ENCODE results near the gene PRKN.
"Not testable (repeated sequence)": the region's sequence is repeated elsewhere in the genome, so short reads cannot be mapped to it uniquely, and the experiment has no call there.

PRKN gene

DNA sequence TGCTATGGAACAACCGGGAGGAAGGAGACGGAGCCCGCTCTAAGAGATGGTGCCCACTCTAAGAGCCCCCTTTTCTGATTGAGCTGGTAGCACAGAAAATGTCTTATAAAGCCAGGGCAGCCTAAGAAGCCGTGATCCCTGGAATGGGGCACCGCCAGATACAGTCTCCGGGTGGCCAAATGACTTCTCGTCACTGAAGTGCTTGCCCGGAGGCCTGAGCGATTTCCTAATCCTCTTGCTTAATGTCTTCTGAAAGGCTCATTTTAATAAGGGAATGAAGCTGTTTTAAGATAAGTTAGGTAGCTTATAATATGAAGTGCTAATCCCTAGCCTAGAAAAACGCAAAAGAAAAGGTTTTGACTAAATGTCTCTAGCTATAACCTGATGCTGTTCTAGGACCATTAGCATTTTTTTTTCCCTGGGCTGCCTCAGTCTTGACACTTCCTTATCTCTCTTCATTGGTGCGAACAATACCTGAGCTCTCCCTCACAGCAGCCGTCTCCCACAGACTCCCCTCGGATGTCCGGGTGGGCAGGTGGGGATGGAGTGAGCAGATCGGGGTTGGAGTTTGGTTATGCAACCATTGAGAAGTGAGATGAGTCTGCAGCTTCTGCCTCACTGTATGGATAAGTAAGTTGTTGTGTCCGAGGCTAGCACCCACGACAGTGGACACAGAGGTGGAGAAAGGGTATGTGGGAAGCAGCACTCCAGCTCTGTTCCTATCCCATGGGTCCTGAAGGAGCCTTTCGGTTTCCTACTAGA lies 894.3 kb downstream of the PRKN start:
- no peak for DNase-seq (ENCODE audit: low read depth in 2 of 3, low spot score in 1 of 3)

DNA sequence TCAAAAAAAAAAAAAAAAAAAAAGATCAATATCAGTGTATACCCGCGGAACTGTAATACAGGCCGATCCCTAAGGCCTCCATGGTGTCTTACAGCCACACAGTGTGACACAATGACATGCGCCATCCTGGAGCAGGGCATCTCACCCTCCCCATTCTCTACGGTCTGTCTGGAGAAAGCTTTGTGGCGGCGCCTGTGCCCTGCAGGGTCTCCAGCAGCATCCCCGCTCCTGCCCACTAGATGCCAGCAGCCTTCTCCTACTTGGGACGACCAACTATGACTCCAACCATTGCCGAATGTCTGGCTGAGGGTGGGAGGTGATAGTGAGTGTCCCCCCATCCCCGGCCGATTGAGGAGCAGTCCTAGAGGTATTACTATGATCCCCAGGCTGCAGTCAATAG lies 894.9 kb downstream of the PRKN start:
- no peak for DNase-seq (ENCODE audit: low read depth in 2 of 3, low spot score in 1 of 3)

DNA sequence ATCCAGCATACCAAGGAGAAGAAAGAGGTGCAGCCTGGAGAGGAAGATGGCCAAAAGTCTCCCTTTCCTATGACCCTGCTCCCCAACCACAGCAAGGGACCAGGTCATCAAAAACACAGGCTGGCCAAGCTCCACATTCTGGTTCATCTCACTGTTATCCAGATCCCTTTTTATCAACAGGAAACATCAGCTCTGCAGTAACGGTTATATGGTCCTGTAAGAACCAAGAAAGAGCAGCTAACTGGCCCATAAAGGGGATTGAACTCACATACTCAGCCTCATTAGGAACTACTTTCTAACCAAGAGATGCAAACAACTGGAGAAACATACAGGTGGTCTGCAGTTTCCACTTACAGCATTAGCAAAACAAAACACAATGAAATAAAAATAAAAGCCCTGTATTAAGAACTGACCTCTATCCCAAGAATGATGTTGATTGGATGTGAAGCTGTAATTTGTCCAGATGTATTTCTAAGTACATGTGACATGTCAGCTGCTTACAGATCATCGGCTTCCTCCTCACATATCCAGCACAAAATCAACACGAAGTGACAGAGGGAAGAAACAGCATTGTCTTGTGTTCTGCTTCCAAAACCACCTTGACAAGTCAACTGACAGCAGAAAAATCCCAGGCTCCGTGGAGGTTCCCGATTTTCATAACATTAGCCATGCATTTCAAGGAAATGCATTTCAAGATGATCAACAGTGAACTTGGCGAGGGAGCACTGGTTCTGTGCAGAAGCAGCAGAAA lies 896.5 kb downstream of the PRKN start:
- no peak for DNase-seq (ENCODE audit: low read depth in 2 of 3, low spot score in 1 of 3)

DNA sequence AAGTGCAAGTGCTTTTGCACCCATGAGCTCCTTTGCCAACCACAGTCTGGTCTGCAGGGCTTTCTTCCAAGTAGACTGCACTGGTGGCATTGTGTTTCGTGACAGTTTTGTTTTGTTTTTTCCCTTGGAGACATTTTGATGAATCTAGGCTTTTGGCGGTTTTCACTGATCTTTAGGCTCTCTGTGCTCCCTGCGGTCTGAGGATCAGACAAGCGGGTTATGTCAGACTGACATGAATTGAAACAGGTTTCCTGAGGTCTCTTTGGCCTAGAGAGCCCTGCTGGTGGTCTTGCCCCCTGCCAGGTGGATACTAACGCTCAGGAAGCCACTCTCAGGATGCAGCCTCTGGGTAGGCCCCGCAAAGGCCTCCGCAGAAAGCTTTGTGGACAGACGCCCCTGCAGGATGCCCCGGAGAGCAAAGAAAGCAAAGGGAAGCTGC lies 898.3 kb downstream of the PRKN start:
- no peak for DNase-seq (ENCODE audit: low read depth in 2 of 3, low spot score in 1 of 3)

- DNase-seq (ENCODE audit: low read depth in 2 of 3, low spot score in 1 of 3), result no peak
Observed at GRCh38 chr6:161828355-161828754, 899.2 kb downstream of the PRKN start.

- no peak for DNase-seq (ENCODE audit: low read depth in 2 of 3, low spot score in 1 of 3)
Observed at GRCh38 chr6:161826512-161826911, 901.1 kb downstream of the PRKN start.

DNA sequence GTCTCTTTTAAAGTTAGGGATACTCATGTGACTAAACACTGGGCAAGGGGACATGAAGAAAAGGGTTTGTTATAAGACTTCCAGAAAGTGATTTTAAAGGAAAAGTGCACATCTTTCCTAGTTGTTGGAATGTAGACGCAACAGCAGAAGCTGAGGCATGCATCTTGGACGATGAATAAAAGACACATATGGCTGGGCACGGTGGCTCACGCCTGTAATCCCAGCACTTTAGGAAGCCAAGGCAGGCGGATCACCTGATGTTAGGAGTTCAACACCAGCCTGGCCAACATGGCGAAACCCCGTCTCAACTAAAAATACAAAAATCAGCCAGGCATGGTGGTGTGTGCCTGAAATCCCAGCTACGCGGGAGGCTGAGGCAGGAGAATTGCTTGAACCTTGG lies 905.4 kb downstream of the PRKN start:
- DNase-seq (ENCODE audit: low read depth in 2 of 3, low spot score in 1 of 3), result not testable (repeated sequence)

DNA sequence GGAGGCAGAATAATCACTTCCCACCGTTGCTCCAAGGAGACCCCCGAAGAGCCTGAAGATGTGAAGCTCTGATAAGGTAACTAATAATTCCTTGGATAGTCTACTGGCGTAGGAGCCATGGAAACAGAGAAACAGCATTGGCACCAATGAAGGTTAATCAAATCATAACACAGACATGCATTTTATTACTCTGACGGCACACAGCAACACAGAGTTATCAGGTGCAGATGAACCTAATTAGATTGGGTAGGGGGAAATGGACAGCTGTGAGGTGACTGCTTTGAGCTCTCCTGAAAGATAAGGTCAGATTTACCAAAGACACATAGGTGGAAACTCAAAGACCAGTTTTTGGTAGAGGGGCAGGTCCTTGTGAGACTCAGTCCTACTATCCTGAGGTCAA lies 909.7 kb downstream of the PRKN start:
- no peak for DNase-seq (ENCODE audit: low read depth in 2 of 3, low spot score in 1 of 3)

DNA sequence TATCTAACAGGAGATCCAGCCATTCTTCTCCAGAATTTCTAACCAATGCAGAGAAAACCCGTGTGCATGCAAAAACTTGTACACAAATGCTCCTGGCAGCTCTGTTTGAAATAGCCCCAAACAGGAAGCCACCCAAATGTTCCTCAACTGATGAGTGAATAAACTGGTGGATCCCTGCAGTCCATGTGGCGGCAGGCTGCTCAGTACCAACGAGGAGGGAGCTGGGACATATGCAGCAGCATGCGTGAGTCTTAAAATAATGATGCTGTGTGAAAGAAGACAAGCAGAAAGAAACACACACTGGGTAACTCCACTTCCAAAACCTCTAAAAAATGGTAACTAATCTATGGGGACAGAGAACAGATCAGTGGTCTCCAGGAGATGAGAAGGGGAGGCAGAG lies 911.6 kb downstream of the PRKN start:
- no peak for DNase-seq (ENCODE audit: low read depth in 2 of 3, low spot score in 1 of 3)

- no peak for DNase-seq (ENCODE audit: low read depth in 2 of 3, low spot score in 1 of 3)
Observed at GRCh38 chr6:161813156-161813555, 914.4 kb downstream of the PRKN start.

- no peak for DNase-seq (ENCODE audit: low read depth in 2 of 3, low spot score in 1 of 3)
Observed at GRCh38 chr6:161809971-161810370, 917.6 kb downstream of the PRKN start.

GRCh38 chr6:161804838-161805237 lies 922.7 kb downstream of the PRKN start:
- DNase-seq (ENCODE audit: low read depth in 2 of 3, low spot score in 1 of 3), result no peak

DNA sequence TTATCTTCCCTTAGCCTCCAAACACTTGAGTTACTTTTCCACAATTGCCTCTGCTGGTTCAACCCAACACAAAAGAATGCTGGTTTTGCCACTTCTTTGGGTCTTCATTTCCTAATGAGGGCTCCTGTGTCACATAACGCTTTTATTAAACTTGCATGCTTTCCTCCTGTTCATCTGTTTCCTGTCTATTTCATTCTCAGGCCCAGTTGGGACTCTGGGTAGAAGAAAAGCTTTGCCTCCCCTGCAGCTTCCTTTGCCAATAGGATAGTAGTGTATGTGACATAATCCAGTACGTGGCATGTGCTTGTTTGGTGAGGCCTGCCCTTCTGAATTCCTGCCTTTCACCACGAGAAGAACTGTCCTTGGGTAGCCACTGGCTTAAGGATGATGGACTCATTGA lies 924.4 kb downstream of the PRKN start:
- no peak for DNase-seq (ENCODE audit: low read depth in 2 of 3, low spot score in 1 of 3)

GRCh38 chr6:161802231-161802630 lies 925.3 kb downstream of the PRKN start:
- DNase-seq (ENCODE audit: low read depth in 2 of 3, low spot score in 1 of 3), result no peak

GRCh38 chr6:161798844-161799394 lies 928.6 kb downstream of the PRKN start:
- DNase-seq (ENCODE audit: low read depth in 2 of 3, low spot score in 1 of 3), result no peak

DNA sequence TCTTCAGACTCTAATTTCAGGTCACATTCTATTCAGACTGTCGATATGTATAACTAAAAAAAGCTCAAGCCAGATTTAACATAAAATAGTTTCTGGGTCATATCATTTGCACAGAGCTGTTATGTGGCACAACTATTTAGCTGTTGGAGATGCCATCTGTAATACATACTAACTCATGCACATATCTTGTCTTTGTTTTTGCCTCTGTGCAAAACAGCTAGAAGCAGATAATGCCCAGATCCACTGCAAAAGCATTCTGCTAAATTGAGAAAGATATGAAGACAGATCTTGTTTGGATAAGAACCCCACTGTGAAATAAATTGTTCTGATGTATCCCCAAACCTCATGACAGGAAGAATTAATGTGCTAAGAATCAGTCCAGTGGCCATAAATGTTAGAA lies 930.9 kb downstream of the PRKN start:
- DNase-seq (ENCODE audit: low read depth in 2 of 3, low spot score in 1 of 3), result no peak

- no peak for DNase-seq (ENCODE audit: low read depth in 2 of 3, low spot score in 1 of 3)
Observed at GRCh38 chr6:161792851-161793493, 934.6 kb downstream of the PRKN start.

DNA sequence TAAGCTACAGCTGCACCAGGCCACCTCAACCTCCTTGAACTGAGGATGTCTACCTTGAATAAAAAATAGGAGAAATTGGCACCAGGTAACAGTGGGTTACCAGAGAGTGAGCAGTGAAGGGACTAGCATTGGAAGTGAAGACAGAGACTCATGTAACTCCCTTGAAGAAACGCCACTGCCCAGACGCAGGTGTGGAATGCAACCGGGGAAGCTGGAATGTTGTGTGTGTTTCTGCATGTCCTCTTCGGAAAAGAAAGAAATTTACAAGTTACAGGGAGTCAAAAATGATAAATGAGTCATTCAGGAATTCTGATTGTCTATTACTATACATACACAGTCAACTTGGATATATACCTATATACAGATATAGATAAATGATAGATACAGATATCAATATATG lies 939.0 kb downstream of the PRKN start:
- no peak for DNase-seq (ENCODE audit: low read depth in 2 of 3, low spot score in 1 of 3)

DNA sequence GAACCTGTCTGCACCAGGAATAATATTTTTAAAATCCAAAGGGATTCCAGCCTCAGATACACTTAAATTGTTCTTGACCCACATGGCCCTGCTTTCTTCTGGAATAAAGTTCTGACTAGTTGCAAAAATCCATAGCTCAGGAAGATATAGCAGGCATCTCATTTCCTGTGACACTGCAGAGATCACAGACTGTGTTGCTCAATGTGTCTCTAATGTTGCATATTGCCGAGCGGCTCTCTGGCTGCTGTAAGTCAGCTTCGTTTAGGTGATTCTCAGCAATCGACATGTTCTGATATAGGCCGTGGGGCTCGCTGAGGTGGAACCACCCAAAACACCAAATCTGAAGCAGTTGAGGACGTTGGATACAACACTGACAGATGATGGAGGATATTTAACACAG lies 955.4 kb downstream of the PRKN start:
- DNase-seq (ENCODE audit: low read depth in 2 of 3, low spot score in 1 of 3), result no peak

DNA sequence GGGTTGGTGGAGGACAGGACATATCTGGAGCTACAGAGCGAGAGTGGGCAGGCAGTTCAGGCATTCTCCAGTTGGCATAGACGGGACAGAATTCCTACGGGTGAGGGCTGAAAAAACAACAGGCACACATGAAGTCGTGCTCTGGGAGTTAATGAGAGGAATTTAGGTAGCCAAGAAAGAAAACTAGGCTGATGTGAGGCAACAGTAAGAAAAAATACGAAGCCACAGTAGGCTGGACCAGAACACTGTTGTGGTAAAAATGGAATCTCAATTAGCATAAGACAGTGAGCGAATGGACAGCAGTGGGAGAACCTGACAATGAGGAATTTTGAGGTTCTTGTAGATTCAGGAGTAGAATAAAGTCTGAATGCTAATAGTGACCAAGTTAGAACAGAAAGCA lies 965.6 kb downstream of the PRKN start:
- DNase-seq (ENCODE audit: low read depth in 2 of 3, low spot score in 1 of 3), result no peak

- DNase-seq (ENCODE audit: low read depth in 2 of 3, low spot score in 1 of 3), result no peak
Observed at GRCh38 chr6:161755080-161755479, 972.5 kb downstream of the PRKN start.

GRCh38 chr6:161750686-161751085 lies 976.9 kb downstream of the PRKN start:
- no peak for DNase-seq (ENCODE audit: low read depth in 2 of 3, low spot score in 1 of 3)
